Lung microvascular endothelial cell (primary cell): ENCODE measurements around the gene CALD1. TPM values are rescaled to one million over a fixed set of nuclear protein-coding genes. Genes with fewer than 3 reads are reported as not detected.

Source experiments
- DNase-seq, 2 donors: peaks; one replicate each; pipeline versions ENCODE4 v3.0.0 to v3.0.0-alpha.2; 2010; ENCODE audit warnings: low read depth in 2 of 2
- total RNA-seq: library from RNA; depleted of rRNA; stranded (reverse); fragments of >200 nt; gene quantifications from 2 replicates; pipeline ENCODE4 v1.2.1, GENCODE V29; 2014

Gene CALD1
- total RNA-seq, 1 donor from 2014 or later: 198 TPM

- peak in 1 of 2 donors; percentile 28 for DNase-seq
These were observed 8.3 kb downstream of the CALD1 start for GRCh38 chr7:134787720-134788119.

GRCh38 chr7:134788191-134788590 is 8.8 kb downstream of the CALD1 start:
- DNase-seq: no peak

- peak; percentile 57 to 58 for DNase-seq
These were observed 10.7 kb downstream of the CALD1 start for GRCh38 chr7:134789967-134790685.

GRCh38 chr7:134792968-134793367 is 13.5 kb downstream of the CALD1 start:
- DNase-seq: no peak

GRCh38 chr7:134795231-134795630 is 15.8 kb downstream of the CALD1 start:
- DNase-seq: peak in 1 of 2 donors; percentile 59

- DNase-seq: no peak
These were observed 18.7 kb downstream of the CALD1 start for GRCh38 chr7:134798155-134798554.

- no peak for DNase-seq
These were observed 19.9 kb downstream of the CALD1 start for GRCh38 chr7:134799377-134799776.

- no peak for DNase-seq
These were observed 23.3 kb downstream of the CALD1 start for GRCh38 chr7:134802762-134803161.

GRCh38 chr7:134804351-134804750 is 24.9 kb downstream of the CALD1 start:
- peak in 1 of 2 donors; percentile 80 for DNase-seq

GRCh38 chr7:134804854-134805253 is 25.4 kb downstream of the CALD1 start:
- peak in 1 of 2 donors; percentile 41 for DNase-seq

GRCh38 chr7:134806197-134806596 is 26.8 kb downstream of the CALD1 start:
- DNase-seq: no peak

GRCh38 chr7:134809616-134810015 is 30.2 kb downstream of the CALD1 start:
- DNase-seq: no peak

GRCh38 chr7:134811765-134812164 is 32.3 kb downstream of the CALD1 start:
- DNase-seq: peak; percentile 41 to 64

GRCh38 chr7:134813663-134814396 is 34.4 kb downstream of the CALD1 start:
- peak; percentile 79 to 93 for DNase-seq

GRCh38 chr7:134814730-134815364 is 35.4 kb downstream of the CALD1 start:
- no peak for DNase-seq

- DNase-seq: no peak
These were observed 39.3 kb downstream of the CALD1 start for GRCh38 chr7:134818613-134819345.

- no peak for DNase-seq
These were observed 40.0 kb downstream of the CALD1 start for GRCh38 chr7:134819401-134819800.

- DNase-seq: no peak
These were observed 40.9 kb downstream of the CALD1 start for GRCh38 chr7:134820295-134820694.

- no peak for DNase-seq
These were observed 41.3 kb downstream of the CALD1 start for GRCh38 chr7:134820778-134821177.

- no peak for DNase-seq
These were observed 44.0 kb downstream of the CALD1 start for GRCh38 chr7:134823400-134823799.

- no peak for DNase-seq
These were observed 46.2 kb downstream of the CALD1 start for GRCh38 chr7:134825666-134826065.

GRCh38 chr7:134826105-134826504 is 46.7 kb downstream of the CALD1 start:
- DNase-seq: peak in 1 of 2 donors; percentile 38
